ENCODE measurements around the gene LRRC18. TPM values are rescaled to one million over a fixed set of nuclear protein-coding genes. Genes with fewer than 3 reads are reported as not detected.

LRRC18 gene
- polyA plus RNA-seq, 12 donors: 0.07 to 0.23 (median 0.22) TPM; not detected in 7

- DNase-seq: no peak
Measured at GRCh38 chr10:48882881-48883280, 56.8 kb downstream of the LRRC18 start.

GRCh38 chr10:48881937-48882336 is 57.7 kb downstream of the LRRC18 start:
- no peak for DNase-seq

- no peak for DNase-seq
Measured at GRCh38 chr10:48880016-48880705, 59.5 kb downstream of the LRRC18 start.

GRCh38 chr10:48879451-48879850 is 60.2 kb downstream of the LRRC18 start:
- no peak for DNase-seq

GRCh38 chr10:48878091-48878490 is 61.5 kb downstream of the LRRC18 start:
- no peak for DNase-seq

- DNase-seq: no peak
Measured at GRCh38 chr10:48872234-48872633, 67.4 kb downstream of the LRRC18 start.

Other genes with a start within 250 kb of the LRRC18 start
- 100 to 1,000 TPM in 1 of 12 donors, 10 to 100 TPM in 11; 37.8 to 130 (median 44.2) TPM for gene VSTM4, start 175.7 kb upstream of the LRRC18 start, polyA plus RNA-seq (ENCODE audit: insufficient read length in 12 of 12)
- not detected for gene FAM170B, start 194.2 kb upstream of the LRRC18 start, polyA plus RNA-seq (ENCODE audit: insufficient read length in 12 of 12)
- 10 to 100 TPM in 2 of 12 donors, 1 to 10 TPM in 9, not detected in 1; 4.7 to 10.2 (median 6.6) TPM for gene TMEM273, start 248.6 kb upstream of the LRRC18 start, polyA plus RNA-seq (ENCODE audit: insufficient read length in 12 of 12)

Measured in muscle of arm (tissue), 12 donors.